Esophagus muscularis mucosa (tissue), 4 donors: ENCODE results near the gene ANO6. TPM values are rescaled to one million over a fixed set of nuclear protein-coding genes. Genes with fewer than 3 reads are reported as not detected.

Experiments
- DNase-seq: peaks from one replicate; pipeline ENCODE4 v3.0.0-alpha.2; 2017; ENCODE audit errors: extremely low spot score
- H3K27ac ChIP-seq, 4 donors: fragments of 200-600 bp; sonication (generic); replicated peaks in 1 of 4; 1 replicate in 3 of 4; 2 replicates in 1 of 4; pipeline ENCODE4 v1.5.1; 2016 to 2019; ENCODE audit warnings: mild to moderate bottlenecking in 1 of 4
- H3K27me3 ChIP-seq, 4 donors: fragments of 200-600 bp; sonication (generic); one replicate each; pipeline versions ENCODE4 v1.5.1 to v1.6.0; 2016 to 2019
- H3K36me3 ChIP-seq, 4 donors: fragments of 200-600 bp; sonication (generic); one replicate each; pipeline ENCODE4 v1.5.1; 2016 to 2019
- H3K4me1 ChIP-seq, 4 donors: fragments of 200-600 bp; sonication (generic); one replicate each; pipeline ENCODE4 v1.5.1; 2016 to 2019
- H3K4me3 ChIP-seq, 4 donors: fragments of 200-600 bp; sonication (generic); 1 replicate in 2 of 4; 2 replicates in 2 of 4; pipeline ENCODE4 v1.5.1; 2016 to 2019; ENCODE audit warnings: mild to moderate bottlenecking in 4 of 4, moderate library complexity in 1 of 4
- H3K9me3 ChIP-seq, 4 donors: fragments of 200-600 bp; sonication (generic); 1 replicate in 3 of 4; 2 replicates in 1 of 4; pipeline ENCODE4 v1.5.1; 2016 to 2019
- CTCF ChIP-seq, 3 experiments: fragments of 200-600 bp in 2 of 3; fragments of 450-650 bp in 1 of 3; sonication (generic) in 2 of 3; IDR thresholded peaks; one replicate each; pipeline ENCODE4 v1.5.1; 2017 to 2019; ENCODE audit warnings: antibody characterized with exemption in 3 of 3, mild to moderate bottlenecking in 2 of 3, moderate library complexity in 1 of 3
- EP300 ChIP-seq: sonication (generic); formaldehyde crosslinking; IDR thresholded peaks from one replicate; pipeline ENCODE4 v1.6.1; 2017; ENCODE audit warnings: antibody characterized with exemption
- POLR2A ChIP-seq: fragments of 450-650 bp; IDR thresholded peaks from one replicate; pipeline ENCODE4 v1.6.1; 2017; ENCODE audit warnings: antibody characterized with exemption, moderate library complexity, mild to moderate bottlenecking, low read depth
- POLR2AphosphoS5 ChIP-seq, 2 donors: sonication (generic); formaldehyde crosslinking; IDR thresholded peaks; one replicate each; pipeline ENCODE4 v1.6.1; 2017; ENCODE audit warnings: antibody characterized with exemption in 2 of 2
- WGBS: methylation state at CpG from one replicate; pipeline ENCODE4 v1.1.5; 2018; 5-methylcytosine and 5-hydroxymethylcytosine counted together
- intact Hi-C: fragments of 100-400 bp; cut with DNase I; formaldehyde crosslinking; loops from one replicate; pipeline ENCODE4 v1.15.1; 2023
- total RNA-seq, 4 donors: library from RNA; depleted of rRNA; stranded (reverse); fragments of >200 nt; gene quantifications; one replicate each; pipeline versions ENCODE4 v1.1.0 to v1.2.1, GENCODE V29; 2016

The ANO6 gene
- total RNA-seq, 4 donors from 2014 or later: 141 to 208 (median 166) TPM

GRCh38 chr12:45298047-45298446 lies 82.2 kb downstream of the ANO6 start:
- DNase-seq: no peak
- no peaks in the 10 kb centered on the region for H3K27me3 ChIP-seq
- TF ChIP-seq POLR2AphosphoS5 (IDR thresholded peaks at IDR 0.05) (no peak), POLR2A (no peak), EP300 (no peak), CTCF (IDR thresholded peaks at IDR 0.05) (no peak)
- no peak overlapping the region for H3K4me3 ChIP-seq
- peaks cover 32 to 86% (median 76%) of the 10 kb centered on the region in 4 donors for H3K4me1 ChIP-seq
- no peaks in the 10 kb centered on the region for H3K36me3 ChIP-seq
- intact Hi-C loops: no loop called here
- no peaks in the 10 kb centered on the region for H3K9me3 ChIP-seq
- 62% methylated on average over 4 of the region's 4 CpGs for WGBS
- H3K27ac ChIP-seq: peak overlapping the region; percentile 67 to 85 (median 84)

GRCh38 chr12:45298721-45299692 lies 83.1 kb downstream of the ANO6 start:
- no peak overlapping the region for H3K4me3 ChIP-seq
- H3K27ac ChIP-seq: peak overlapping the region; percentile 67 to 85 (median 84)
- intact Hi-C loops: no loop called here
- H3K4me1 ChIP-seq: peaks cover 38 to 87% (median 76%) of the 10 kb centered on the region in 4 donors
- WGBS: 30% methylated on average over 8 of the region's 8 CpGs
- H3K36me3 ChIP-seq: no peaks in the 10 kb centered on the region
- DNase-seq: no peak
- H3K9me3 ChIP-seq: no peaks in the 10 kb centered on the region
- H3K27me3 ChIP-seq: no peaks in the 10 kb centered on the region
- TF ChIP-seq POLR2AphosphoS5 (IDR thresholded peaks at IDR 0.05) (peak in 1 of 2 donors; percentile 14), EP300 (no peak)

GRCh38 chr12:45302621-45303369 lies 86.9 kb downstream of the ANO6 start:
- no peaks in the 10 kb centered on the region for H3K36me3 ChIP-seq
- no peak for DNase-seq
- H3K27me3 ChIP-seq: no peaks in the 10 kb centered on the region
- intact Hi-C loops: no loop called here
- no peak for TF ChIP-seq POLR2A
- TF ChIP-seq POLR2AphosphoS5 (IDR thresholded peaks at IDR 0.05): no peak
- TF ChIP-seq CTCF (IDR thresholded peaks at IDR 0.05): no peak
- no peak for TF ChIP-seq EP300
- no peaks in the 10 kb centered on the region for H3K9me3 ChIP-seq
- 91% methylated on average over 2 of the region's 2 CpGs for WGBS
- H3K4me3 ChIP-seq: no peak overlapping the region
- H3K27ac ChIP-seq: peak overlapping the region; percentile 68 to 85 (median 78)
- peaks cover 56 to 99% (median 87%) of the 10 kb centered on the region in 4 donors for H3K4me1 ChIP-seq

GRCh38 chr12:45303945-45304344 lies 88.0 kb downstream of the ANO6 start:
- Histone ChIP-seq H3K27ac (peak overlapping the region; percentile 68 to 85 (median 78)), H3K36me3 (no peaks in the 10 kb centered on the region), H3K27me3 (no peaks in the 10 kb centered on the region), H3K4me1 (peaks cover 52 to 98% (median 84%) of the 10 kb centered on the region in 4 donors), H3K4me3 (no peak overlapping the region), H3K9me3 (no peaks in the 10 kb centered on the region)
- WGBS: 71% methylated on average over 3 of the region's 3 CpGs
- DNase-seq: no peak
- no peak for TF ChIP-seq EP300
- no peak for TF ChIP-seq POLR2AphosphoS5 (IDR thresholded peaks at IDR 0.05)
- TF ChIP-seq POLR2A: no peak
- TF ChIP-seq CTCF (IDR thresholded peaks at IDR 0.05): no peak
- intact Hi-C loops: no loop called here
